Cardiac fibroblast (primary cell): Measurements from ENCODE around the gene PDGFRB.

Experiments used
- DNase-seq, 2 donors: peaks; one replicate each; pipeline versions ENCODE4 v3.0.0 to v3.0.0-alpha.2; 2010; ENCODE audit warnings: low read depth in 2 of 2
- H3K4me3 ChIP-seq, 2 donors: replicated peaks in 1 of 2; 1 replicate in 1 of 2; 2 replicates in 1 of 2; pipeline ENCODE4 v1.5.1; 2011; ENCODE audit warnings: low read depth in 2 of 2, low read length in 2 of 2, mild to moderate bottlenecking in 2 of 2, moderate library complexity in 1 of 2
- TF ChIP-seq, protein P1 (sequence below): IDR thresholded peaks from one replicate; pipeline ENCODE4 v1.5.1; 2011; ENCODE audit warnings: low read depth, mild to moderate bottlenecking, low read length, inconsistent platforms

Gene PDGFRB

DNA sequence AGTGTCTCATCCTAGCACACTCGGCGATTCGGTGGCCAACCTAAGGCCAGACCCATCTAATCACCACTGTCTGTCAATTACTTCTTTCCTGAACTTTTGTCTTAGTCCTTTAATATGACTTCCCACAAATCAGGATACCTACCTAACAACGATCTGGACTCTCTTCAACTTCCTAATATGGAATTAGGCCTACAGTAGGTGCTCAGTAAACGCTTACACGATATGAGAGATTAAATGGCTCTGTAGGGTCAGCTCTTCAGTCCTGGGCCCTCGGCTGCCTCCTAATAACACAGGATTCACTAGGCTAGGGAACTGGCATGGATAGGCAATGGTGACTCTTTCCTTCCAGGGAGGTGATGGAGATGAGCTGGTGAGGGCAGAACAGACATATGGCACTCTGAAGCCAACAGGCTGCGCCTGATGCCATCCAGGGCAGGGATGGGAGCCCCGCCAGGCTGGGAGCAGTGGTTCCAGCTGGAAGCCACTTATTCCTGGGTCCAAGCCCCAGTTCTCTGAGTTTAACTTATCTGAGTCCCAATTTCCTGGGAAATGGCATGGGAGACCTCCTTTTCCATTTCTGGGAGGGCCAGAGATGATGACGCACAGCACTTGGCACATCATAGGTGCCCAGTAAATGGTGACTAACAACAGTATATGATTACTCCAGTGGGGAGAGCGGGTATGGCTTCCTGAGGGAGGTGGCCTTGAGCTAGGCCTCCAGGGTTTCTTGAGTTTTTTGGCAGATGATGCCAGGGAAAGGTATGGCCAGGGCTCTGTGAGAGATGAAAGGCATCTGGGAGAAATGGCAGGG is 7.3 kb downstream of the PDGFRB start:
- TF ChIP-seq, protein P1, sequence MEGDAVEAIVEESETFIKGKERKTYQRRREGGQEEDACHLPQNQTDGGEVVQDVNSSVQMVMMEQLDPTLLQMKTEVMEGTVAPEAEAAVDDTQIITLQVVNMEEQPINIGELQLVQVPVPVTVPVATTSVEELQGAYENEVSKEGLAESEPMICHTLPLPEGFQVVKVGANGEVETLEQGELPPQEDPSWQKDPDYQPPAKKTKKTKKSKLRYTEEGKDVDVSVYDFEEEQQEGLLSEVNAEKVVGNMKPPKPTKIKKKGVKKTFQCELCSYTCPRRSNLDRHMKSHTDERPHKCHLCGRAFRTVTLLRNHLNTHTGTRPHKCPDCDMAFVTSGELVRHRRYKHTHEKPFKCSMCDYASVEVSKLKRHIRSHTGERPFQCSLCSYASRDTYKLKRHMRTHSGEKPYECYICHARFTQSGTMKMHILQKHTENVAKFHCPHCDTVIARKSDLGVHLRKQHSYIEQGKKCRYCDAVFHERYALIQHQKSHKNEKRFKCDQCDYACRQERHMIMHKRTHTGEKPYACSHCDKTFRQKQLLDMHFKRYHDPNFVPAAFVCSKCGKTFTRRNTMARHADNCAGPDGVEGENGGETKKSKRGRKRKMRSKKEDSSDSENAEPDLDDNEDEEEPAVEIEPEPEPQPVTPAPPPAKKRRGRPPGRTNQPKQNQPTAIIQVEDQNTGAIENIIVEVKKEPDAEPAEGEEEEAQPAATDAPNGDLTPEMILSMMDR = no peak

DNA sequence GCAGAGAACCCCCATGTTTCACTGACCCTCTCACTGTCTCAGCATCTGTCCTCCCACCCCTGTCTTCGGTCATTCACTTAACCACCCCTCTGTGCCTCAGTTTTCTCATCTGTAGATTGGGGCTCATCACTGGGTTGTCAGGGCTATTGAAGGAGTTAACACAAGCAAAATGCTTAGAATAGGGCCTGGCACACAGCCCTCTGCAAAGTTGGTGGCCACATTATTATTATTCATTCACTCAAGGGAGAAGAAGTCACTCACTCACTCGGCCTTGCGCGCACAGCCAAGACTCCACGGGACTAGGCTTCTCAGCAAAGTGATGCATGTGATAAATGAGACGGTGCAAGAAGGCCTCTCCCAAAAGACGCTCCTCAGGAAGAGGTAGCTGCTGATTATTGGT is 8.0 kb downstream of the PDGFRB start:
- no peak overlapping the region for H3K4me3 ChIP-seq
- no peak for DNase-seq
- TF ChIP-seq, protein P1 = no peak

More for the DNA sequence above, 7.3 kb downstream of the PDGFRB start:
- peak in 1 of 2 donors; percentile 58 for DNase-seq
- H3K4me3 ChIP-seq = no peak overlapping the region

DNA sequence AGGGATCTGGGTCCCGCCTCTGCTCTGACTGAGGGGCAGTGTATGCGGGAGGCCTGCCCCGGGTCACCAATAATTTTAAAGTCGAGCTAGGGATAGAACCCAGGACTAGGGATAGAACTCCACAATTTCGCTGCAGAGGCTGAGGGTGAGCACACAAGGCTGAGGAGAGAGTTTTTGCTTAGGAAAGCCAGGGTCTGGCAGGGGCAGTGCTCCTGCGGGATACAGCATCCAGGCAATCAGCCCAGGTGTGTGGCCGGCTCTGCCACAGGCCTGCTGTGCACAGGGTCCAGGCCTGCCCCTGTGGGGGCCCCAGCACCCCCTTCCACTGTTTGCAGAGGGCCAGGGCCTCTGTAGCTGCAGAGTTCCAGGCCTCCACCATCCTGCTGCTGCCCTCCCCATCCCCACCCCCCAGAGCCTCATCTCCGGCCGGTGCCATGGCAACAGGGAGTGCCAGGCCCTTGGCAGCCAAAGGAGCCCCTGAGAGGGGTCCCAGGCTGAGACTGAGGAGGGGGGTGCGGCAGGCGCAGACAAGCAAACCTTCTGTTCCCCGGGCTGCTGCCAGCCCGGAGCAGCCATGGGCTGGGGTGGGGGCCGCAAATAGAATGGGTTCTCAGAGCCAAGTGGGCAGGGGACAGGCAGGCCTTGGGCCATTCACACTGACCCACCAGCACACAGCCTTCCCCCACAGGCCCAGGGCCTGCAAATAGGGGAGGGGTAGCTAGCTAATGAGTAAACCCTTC is 8.6 kb downstream of the PDGFRB start:
- no peak for DNase-seq
- no peak overlapping the region for H3K4me3 ChIP-seq
- TF ChIP-seq, protein P1 = no peak

DNA sequence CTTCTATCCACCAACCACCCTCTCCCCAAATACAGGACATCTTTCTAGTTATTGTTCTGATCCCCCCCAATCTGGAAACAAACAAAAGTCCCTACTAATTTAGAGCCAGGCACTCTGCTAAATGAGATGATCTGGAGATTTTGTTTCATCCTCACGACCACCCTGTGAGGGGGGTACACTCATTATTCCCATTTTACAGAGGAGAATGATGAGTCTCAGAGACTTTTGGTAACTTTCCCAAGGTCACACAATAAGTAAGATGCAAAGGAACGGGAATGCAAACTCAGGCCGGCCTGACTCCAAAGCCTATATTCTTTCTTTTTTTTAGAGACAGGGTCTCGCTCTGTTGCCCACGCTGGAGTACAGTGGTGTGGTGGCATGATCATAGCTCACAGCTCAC is 9.4 kb downstream of the PDGFRB start:
- TF ChIP-seq, protein P1 = no peak
- H3K4me3 ChIP-seq = no peak overlapping the region

DNA sequence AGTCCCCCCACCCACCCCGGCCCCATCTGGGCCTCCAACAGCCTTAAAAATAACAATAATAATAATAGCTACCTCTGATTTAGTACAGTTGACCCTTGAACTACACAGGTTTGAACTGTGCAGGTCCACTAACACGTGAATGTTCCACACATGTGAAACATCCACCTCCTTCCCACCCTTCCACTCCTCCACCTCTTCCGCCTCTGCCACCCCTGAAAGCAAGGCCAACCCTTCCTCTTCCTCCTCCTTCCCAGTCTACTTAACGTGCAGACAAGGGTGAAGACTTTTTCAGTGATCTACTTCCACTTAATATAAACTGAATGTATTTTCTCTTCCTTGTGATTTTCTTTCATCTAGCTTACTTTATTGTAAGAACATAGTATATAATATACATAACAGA is 10.8 kb downstream of the PDGFRB start:
- H3K4me3 ChIP-seq = no peak overlapping the region
- DNase-seq = no peak
- TF ChIP-seq, protein P1 = no peak

More for the DNA sequence above, 9.4 kb downstream of the PDGFRB start:
- DNase-seq = no peak

DNA sequence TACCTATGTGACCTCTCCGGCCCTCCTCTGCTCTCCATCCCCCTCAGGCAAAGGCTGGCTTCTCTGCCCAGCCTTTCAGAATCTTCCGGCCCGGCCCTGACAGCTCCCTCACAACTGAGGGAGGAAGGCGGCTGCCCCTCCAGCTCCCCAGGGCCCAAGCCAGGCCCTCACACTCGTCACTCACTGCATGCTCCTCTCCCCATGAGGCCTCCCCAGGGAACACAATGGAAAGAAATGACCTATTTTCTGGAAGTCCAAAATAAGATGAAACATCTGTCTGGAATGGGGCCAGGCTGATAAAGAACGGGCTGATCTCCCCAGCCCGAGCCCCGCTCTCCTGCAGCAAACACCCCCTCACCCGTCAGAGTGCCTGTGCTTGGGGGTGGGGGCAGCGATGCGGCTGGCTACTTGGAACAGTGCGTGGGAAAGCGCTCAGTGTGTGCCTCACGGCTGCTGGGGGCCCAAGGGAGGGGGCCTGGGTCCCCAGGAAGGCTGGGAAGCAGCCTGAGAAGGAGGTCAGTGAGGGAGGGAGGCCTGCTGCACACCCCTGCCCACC is 11.3 kb downstream of the PDGFRB start:
- H3K4me3 ChIP-seq = peak overlapping the region in 1 of 2 donors; percentile 32
- peak; percentile 89 to 96 for DNase-seq
- TF ChIP-seq, protein P1 = no peak
